AG09319 (cell line): Measurements from ENCODE around the gene ASB5.

ENCODE experiments used
- DNase-seq: peaks from one replicate; pipeline ENCODE4 v3.0.0-alpha.2; 2010; ENCODE audit warnings: low read depth; ENCODE audit errors: extremely low read depth
- CTCF ChIP-seq: IDR thresholded peaks from 2 replicates; pipeline ENCODE4 v1.5.1; 2011; ENCODE audit warnings: low read depth, mild to moderate bottlenecking, inconsistent platforms, low read length, moderate library complexity

ASB5 gene

DNA sequence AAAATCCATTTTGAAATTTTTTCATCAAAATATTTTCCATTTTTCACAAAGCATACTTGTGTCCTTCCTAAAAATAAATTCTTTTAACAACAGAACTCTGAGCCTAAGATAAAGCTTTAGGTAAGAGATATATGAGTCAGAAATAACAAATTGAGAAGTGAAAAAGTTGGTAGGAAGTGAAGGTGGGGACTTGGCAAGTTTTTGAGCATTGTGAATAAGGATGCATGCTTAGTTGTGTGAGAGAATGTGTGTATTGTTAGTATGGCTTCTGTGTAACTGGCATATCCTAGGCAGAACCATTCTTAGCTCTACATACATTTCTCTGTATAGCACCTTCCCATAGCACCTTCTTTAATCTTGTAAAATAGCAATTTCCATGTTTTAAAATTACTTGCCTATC, 6.8 kb downstream of the ASB5 start:
- no peak for TF ChIP-seq CTCF
- DNase-seq: no peak

- TF ChIP-seq CTCF: no peak
Measured at GRCh38 chr4:176261481-176261880, 7.5 kb downstream of the ASB5 start.

GRCh38 chr4:176261018-176261417, 8.0 kb downstream of the ASB5 start:
- no peak for TF ChIP-seq CTCF
- no peak for DNase-seq

More at GRCh38 chr4:176261481-176261880, 7.5 kb downstream of the ASB5 start:
- no peak for DNase-seq

GRCh38 chr4:176259330-176260090, 9.5 kb downstream of the ASB5 start:
- DNase-seq: peak; percentile 4
- no peak for TF ChIP-seq CTCF

GRCh38 chr4:176258135-176258534, 10.9 kb downstream of the ASB5 start:
- no peak for TF ChIP-seq CTCF

DNA sequence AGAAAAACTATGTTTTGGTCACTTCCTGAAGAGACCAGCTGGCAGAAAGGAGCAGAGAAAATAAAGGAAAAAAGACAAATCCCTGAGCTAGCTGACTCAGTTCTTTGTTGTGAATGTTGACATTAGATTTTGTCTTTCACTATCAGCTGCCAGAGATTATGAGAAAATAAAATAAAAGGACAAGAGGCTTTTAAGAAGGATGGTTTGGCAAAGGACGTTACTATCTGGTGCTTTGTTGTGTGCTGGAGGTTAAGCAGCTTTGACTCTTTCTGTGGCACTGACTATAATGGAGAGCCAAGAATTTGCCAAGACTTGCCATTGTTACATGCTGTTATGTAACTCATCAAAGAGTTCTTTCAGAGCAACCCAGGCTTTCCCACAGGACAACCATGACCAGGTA, 12.1 kb downstream of the ASB5 start:
- DNase-seq: no peak
- TF ChIP-seq CTCF: no peak

More at GRCh38 chr4:176258135-176258534, 10.9 kb downstream of the ASB5 start:
- DNase-seq: no peak

DNA sequence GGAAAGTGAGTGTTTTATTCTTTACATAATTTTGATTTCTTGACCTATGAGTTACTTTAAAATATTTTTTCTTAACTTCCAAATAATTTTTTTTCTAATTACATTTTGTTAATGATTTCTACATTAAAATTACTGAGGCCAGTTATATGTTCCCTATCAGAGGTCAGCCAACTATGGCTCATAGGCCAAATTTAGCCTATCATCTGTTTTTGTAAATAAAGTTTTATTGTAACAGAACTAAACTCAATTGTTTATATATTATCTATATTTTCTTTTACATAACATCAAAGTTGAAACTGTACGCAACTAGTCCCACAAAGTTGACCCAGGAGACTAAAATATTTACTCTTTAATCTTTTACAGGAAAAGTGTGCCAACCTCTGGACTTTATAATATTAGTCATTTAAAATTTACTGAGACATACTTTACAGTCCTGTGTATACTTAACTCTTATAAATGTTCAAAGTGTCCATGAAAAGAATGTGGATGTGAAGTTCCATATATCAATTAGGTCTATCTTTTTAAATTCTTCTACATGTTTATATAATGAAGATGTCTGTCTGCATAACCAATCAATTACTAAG, 26.2 kb downstream of the ASB5 start:
- DNase-seq: no peak
- TF ChIP-seq CTCF: no peak
